AG04450 (cell line): ENCODE measurements around the gene LILRA5. TPM values are rescaled to one million over a fixed set of nuclear protein-coding genes. Genes with fewer than 3 reads are reported as not detected.
"Not testable (repeated sequence)": the region's sequence is repeated elsewhere in the genome, so short reads cannot be mapped to it uniquely, and the experiment has no call there.

Source experiments
- CTCF ChIA-PET: fragments of 300-600, 350-600 bp; formaldehyde crosslinking; extraction: SDS; loops from one replicate; lab custom pipeline; 2022; ENCODE audit warnings: antibody characterized with exemption, inconsistent platforms; lab: Charles Lee
- POLR2A ChIA-PET: fragments of 350-600 bp; formaldehyde crosslinking; extraction: SDS; loops from one replicate; lab custom pipeline; 2021; ENCODE audit warnings: antibody characterized with exemption, inconsistent platforms; lab: Yijun Ruan, JAX
- DNase-seq: peaks from one replicate; pipeline ENCODE4 v3.0.0-alpha.2; 2011; ENCODE audit warnings: low read depth, low spot score
- H3K27ac ChIP-seq: one replicate; pipeline ENCODE4 v1.5.1; 2012; ENCODE audit warnings: low read depth, low read length, control low read depth
- H3K27me3 ChIP-seq: one replicate; pipeline ENCODE4 v1.6.0; 2012; ENCODE audit warnings: low read length; ENCODE audit not compliant: control insufficient read depth, insufficient read depth
- H3K4me3 ChIP-seq: 2 replicates; pipeline ENCODE4 v1.5.1; 2011; ENCODE audit warnings: mild to moderate bottlenecking, low read depth, low read length, control low read depth
- H3K9me3 ChIP-seq: 2 replicates; pipeline ENCODE4 v1.5.1; 2012; ENCODE audit warnings: low read length; ENCODE audit not compliant: control insufficient read depth, insufficient read depth
- polyA minus RNA-seq: library from RNA; depleted of rRNA, polyadenylated mRNA; stranded (reverse); fragments of >200 nt; gene quantifications from 2 replicates; pipeline ENCODE4 v1.2.3, GENCODE V29; 2011; rRNA and poly(A)+ RNA removed
- polyA plus RNA-seq: library from polyadenylated mRNA; depleted of rRNA; stranded (reverse); fragments of >200 nt; gene quantifications from 2 replicates; pipeline ENCODE4 v1.2.3, GENCODE V29; 2011; rRNA removed
- TF ChIP-seq, protein P1 (sequence below): IDR thresholded peaks from 2 replicates; pipeline ENCODE4 v1.5.1; 2011; ENCODE audit warnings: low read depth, low read length, control low read depth, inconsistent platforms

The LILRA5 gene
- polyA plus RNA-seq (not detected in 2 replicates), polyA minus RNA-seq (not detected in 2 replicates)

- no peaks in the 10 kb centered on the region for H3K27me3 ChIP-seq
- no peak for DNase-seq
- H3K4me3 ChIP-seq: no peak within 1 kb of the TSS
- CTCF ChIA-PET: interaction anchor here (1.4 kb wide), 1 partner anchor 12 kb away, joined by 3 read pairs; no protein-coding TSS in a partner anchor
- POLR2A ChIA-PET: no interaction called here
- H3K27ac ChIP-seq: no peak within 1 kb of the TSS
- TF ChIP-seq, protein P1, sequence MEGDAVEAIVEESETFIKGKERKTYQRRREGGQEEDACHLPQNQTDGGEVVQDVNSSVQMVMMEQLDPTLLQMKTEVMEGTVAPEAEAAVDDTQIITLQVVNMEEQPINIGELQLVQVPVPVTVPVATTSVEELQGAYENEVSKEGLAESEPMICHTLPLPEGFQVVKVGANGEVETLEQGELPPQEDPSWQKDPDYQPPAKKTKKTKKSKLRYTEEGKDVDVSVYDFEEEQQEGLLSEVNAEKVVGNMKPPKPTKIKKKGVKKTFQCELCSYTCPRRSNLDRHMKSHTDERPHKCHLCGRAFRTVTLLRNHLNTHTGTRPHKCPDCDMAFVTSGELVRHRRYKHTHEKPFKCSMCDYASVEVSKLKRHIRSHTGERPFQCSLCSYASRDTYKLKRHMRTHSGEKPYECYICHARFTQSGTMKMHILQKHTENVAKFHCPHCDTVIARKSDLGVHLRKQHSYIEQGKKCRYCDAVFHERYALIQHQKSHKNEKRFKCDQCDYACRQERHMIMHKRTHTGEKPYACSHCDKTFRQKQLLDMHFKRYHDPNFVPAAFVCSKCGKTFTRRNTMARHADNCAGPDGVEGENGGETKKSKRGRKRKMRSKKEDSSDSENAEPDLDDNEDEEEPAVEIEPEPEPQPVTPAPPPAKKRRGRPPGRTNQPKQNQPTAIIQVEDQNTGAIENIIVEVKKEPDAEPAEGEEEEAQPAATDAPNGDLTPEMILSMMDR: no peak
- no peaks in the 10 kb centered on the region; the same call in 1 of the 2 replicates for H3K9me3 ChIP-seq
Observed at GRCh38 chr19:54312436-54313377, at the start of gene LILRA5. LILRA5 (minus strand) TSS chr19:54313166; CDS start chr19:54313019, 147 bp downstream.

DNA sequence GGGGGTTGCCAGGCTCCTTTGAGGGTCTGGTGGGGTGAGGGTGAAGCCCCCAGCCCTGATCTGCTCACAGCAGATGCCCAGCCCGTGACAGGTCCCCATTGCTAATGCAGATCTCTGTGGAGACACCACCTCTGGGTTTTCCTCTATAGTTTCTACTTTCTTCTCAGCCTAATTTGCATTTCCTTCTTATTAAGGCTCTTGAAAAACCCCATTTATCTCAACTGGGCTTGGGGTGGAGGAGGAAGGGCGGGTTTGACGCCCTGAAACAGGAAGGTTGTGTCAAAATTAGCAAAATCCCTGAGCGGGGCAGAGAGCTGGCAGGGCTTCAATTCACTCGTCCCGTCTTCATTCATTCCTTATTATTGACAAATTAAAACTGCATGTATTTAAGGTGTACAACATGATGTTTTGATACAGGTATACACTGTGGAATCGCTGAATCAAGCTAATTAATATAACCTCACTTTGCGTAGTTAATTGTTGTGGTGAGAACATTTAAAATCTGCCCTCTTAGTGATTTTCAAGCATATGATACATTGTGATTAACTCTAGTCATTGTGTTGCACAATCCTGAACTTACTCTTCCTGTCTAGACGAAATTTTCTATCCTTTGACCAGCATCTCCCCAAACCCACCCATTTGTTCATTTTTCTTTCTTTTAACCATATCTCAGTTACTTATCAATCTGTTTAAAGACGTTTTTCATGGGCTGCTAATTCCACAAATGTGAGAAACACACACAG lies 48.9 kb upstream of the LILRA5 start:
- CTCF ChIA-PET, DNase-seq, H3K4me3 ChIP-seq, H3K27me3 ChIP-seq, H3K27ac ChIP-seq, POLR2A ChIA-PET: not testable (repeated sequence)
- H3K9me3 ChIP-seq: peaks cover 21% of the 10 kb centered on the region; the same call in 1 of the 2 replicates

- DNase-seq, H3K27ac ChIP-seq, POLR2A ChIA-PET, H3K27me3 ChIP-seq, H3K4me3 ChIP-seq, CTCF ChIA-PET: not testable (repeated sequence)
- peaks cover 26% of the 10 kb centered on the region; the same call in 1 of the 2 replicates for H3K9me3 ChIP-seq
Observed at GRCh38 chr19:54359149-54359820, 46.3 kb upstream of the LILRA5 start.

- TF ChIP-seq, protein P1: no peak
- ChIA-PET POLR2A (no interaction called here), CTCF (no interaction called here)
- DNase-seq: no peak
- Histone ChIP-seq H3K27ac (no peak overlapping the region), H3K9me3 (peaks cover 19% of the 10 kb centered on the region; the same call in 1 of the 2 replicates), H3K4me3 (no peak overlapping the region), H3K27me3 (no peaks in the 10 kb centered on the region)
Observed at GRCh38 chr19:54357381-54357780, 44.4 kb upstream of the LILRA5 start.

- ChIA-PET POLR2A (interaction anchor here (0.6 kb wide), 1 partner anchor 156 kb away, joined by 4 read pairs; the partner anchor contains the start of gene RPS9), CTCF (no interaction called here)
- Histone ChIP-seq H3K4me3 (no peak overlapping the region), H3K9me3 (peaks cover 19% of the 10 kb centered on the region; the same call in 1 of the 2 replicates), H3K27ac (no peak overlapping the region), H3K27me3 (no peaks in the 10 kb centered on the region)
- TF ChIP-seq, protein P1: no peak
- no peak for DNase-seq
Observed at GRCh38 chr19:54356444-54357056, 43.6 kb upstream of the LILRA5 start.
